Nephron progenitor cell (in vitro differentiated cells): ENCODE data around the gene PRKCE.

ENCODE experiments used
- DNase-seq: peaks from one replicate; pipeline ENCODE4 v3.0.0; 2021
- H3K27ac Mint-ChIP-seq: 2 replicates; pipeline ENCODE4 v1.8.0; 2021; ENCODE audit warnings: mild to moderate bottlenecking, moderate library complexity, mixed read lengths
- H3K27me3 Mint-ChIP-seq: 2 replicates; pipeline ENCODE4 v1.8.0; 2021; ENCODE audit warnings: mild to moderate bottlenecking, low read depth, mixed read lengths; ENCODE audit not compliant: poor library complexity
- H3K36me3 Mint-ChIP-seq: 2 replicates; pipeline ENCODE4 v1.8.0; 2021; ENCODE audit warnings: low read depth, mixed read lengths
- H3K4me1 Mint-ChIP-seq: 2 replicates; pipeline ENCODE4 v1.8.0; 2021; ENCODE audit warnings: mixed read lengths
- H3K4me3 Mint-ChIP-seq: 2 replicates; pipeline ENCODE4 v1.8.0; 2021; ENCODE audit warnings: mild to moderate bottlenecking, moderate library complexity, mixed read lengths
- H3K9me3 Mint-ChIP-seq: 2 replicates; pipeline ENCODE4 v1.8.0; 2021; ENCODE audit warnings: mild to moderate bottlenecking, moderate library complexity, mixed read lengths
- TF ChIP-seq, protein P1 (sequence below): fragments of 200-600 bp; sonication (generic); IDR thresholded peaks from 2 replicates; pipeline ENCODE4 v1.5.0; 2021; ENCODE audit warnings: antibody characterized with exemption

The PRKCE gene

DNA sequence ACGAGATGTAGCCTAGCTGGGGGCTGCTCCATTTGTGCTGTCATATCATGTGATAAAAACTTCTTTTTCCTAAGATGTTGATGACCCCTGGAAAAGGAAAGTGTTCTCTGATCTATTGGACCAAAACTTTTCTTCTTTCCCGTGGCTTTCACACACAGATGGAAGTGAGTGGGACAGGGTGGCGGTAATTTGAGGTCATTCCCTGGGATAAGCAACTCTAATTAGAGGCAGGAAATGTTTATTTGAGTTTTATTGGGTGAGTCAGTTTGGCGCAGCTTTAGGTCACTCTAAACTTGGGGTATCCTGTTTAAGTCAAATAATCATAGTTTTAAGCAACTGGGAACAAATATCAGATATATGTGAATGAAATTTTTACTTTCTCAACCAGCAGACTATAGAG is 424.8 kb downstream of the PRKCE start:
- Mint-ChIP-seq H3K4me1 (peaks cover 42% of the 10 kb centered on the region), H3K9me3 (no peaks in the 10 kb centered on the region), H3K27ac (no peak overlapping the region), H3K4me3 (no peak overlapping the region), H3K27me3 (peaks cover 3% of the 10 kb centered on the region), H3K36me3 (no peaks in the 10 kb centered on the region)
- TF ChIP-seq, protein P1, sequence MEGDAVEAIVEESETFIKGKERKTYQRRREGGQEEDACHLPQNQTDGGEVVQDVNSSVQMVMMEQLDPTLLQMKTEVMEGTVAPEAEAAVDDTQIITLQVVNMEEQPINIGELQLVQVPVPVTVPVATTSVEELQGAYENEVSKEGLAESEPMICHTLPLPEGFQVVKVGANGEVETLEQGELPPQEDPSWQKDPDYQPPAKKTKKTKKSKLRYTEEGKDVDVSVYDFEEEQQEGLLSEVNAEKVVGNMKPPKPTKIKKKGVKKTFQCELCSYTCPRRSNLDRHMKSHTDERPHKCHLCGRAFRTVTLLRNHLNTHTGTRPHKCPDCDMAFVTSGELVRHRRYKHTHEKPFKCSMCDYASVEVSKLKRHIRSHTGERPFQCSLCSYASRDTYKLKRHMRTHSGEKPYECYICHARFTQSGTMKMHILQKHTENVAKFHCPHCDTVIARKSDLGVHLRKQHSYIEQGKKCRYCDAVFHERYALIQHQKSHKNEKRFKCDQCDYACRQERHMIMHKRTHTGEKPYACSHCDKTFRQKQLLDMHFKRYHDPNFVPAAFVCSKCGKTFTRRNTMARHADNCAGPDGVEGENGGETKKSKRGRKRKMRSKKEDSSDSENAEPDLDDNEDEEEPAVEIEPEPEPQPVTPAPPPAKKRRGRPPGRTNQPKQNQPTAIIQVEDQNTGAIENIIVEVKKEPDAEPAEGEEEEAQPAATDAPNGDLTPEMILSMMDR = no peak
- DNase-seq = no peak

DNA sequence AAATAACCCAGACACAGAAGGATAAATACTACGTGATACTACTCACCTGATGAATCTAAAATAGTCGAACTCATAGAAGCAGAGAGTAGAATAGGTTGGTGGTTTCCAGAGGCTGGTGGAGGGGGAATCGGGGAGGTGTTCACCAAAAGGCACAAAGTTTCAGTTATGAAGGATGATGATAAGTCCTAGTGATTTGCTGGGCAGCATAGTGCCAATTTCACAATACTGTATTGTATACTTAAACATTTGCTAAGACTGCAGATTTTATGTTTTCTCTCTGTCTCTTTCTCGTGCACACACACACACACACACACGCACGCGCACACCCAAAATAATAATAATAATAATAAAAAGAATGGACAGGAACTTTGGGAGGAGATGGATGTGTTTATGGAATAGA is 425.4 kb downstream of the PRKCE start:
- Mint-ChIP-seq H3K9me3 (no peaks in the 10 kb centered on the region), H3K36me3 (no peaks in the 10 kb centered on the region), H3K27me3 (peaks cover 3% of the 10 kb centered on the region), H3K4me1 (peaks cover 38% of the 10 kb centered on the region), H3K27ac (no peak overlapping the region), H3K4me3 (no peak overlapping the region)
- TF ChIP-seq, protein P1 = no peak
- no peak for DNase-seq

DNA sequence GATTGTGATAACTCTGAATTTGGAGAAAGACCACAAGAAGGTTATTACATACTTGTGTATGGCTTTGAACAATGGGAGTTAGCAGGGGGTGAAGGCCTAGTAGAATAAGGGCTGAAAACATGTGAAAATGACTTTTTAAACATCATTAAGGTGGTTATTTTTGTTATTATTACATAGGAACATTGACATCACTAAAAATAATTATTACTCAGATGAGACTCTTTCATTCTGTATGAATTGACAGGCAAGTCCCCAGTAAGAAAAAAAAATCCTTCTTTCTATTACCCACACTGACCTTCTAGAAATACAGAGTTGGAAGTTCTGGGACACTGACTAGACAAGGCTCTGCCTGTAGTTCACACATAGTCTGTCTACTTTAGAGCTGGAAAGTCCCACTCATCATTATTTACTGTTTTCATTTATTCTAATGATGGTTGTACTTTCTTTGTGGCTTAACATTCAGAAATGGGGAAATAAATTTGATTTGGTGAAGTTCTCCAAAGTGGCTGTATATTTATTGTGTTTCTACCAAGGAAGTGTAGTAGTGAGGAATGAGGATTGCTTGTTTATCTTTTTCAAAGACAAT is 426.1 kb downstream of the PRKCE start:
- TF ChIP-seq, protein P1 = no peak
- no peak for DNase-seq
- Mint-ChIP-seq H3K4me1 (peaks cover 34% of the 10 kb centered on the region), H3K4me3 (no peak overlapping the region), H3K9me3 (no peaks in the 10 kb centered on the region), H3K27ac (no peak overlapping the region), H3K36me3 (no peaks in the 10 kb centered on the region), H3K27me3 (peaks cover 8% of the 10 kb centered on the region)

DNA sequence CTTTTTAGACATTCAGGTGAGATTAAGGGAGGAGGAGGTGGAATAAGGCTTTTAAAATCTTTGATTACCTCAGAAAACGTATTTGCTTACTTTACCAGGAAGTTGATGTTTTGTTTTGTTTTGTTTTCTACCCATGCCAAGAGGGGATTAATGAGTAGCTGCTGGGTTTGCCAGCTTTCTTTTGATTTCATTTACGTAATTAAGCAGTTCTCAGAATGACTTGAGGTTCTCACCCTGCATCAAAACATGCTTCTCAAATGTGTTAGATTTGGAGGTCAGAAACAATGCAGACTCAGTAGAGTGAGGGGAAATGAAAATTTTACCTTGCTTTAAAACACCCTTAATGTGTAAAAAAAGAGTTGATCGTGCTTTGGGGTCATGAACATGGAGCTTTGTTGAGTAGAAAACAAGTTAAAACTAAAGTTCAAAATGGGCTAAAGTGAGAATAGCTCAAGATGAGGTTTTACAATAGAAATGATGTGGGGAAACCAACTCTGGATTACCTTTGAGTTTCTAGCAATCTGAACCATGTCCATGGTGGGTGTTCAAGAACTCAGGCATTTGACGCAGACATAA is 428.6 kb downstream of the PRKCE start:
- Mint-ChIP-seq H3K9me3 (no peaks in the 10 kb centered on the region), H3K4me3 (no peak overlapping the region), H3K27ac (no peak overlapping the region), H3K27me3 (peaks cover 6% of the 10 kb centered on the region), H3K36me3 (no peaks in the 10 kb centered on the region), H3K4me1 (peaks cover 23% of the 10 kb centered on the region)
- TF ChIP-seq, protein P1 = no peak
- no peak for DNase-seq

DNA sequence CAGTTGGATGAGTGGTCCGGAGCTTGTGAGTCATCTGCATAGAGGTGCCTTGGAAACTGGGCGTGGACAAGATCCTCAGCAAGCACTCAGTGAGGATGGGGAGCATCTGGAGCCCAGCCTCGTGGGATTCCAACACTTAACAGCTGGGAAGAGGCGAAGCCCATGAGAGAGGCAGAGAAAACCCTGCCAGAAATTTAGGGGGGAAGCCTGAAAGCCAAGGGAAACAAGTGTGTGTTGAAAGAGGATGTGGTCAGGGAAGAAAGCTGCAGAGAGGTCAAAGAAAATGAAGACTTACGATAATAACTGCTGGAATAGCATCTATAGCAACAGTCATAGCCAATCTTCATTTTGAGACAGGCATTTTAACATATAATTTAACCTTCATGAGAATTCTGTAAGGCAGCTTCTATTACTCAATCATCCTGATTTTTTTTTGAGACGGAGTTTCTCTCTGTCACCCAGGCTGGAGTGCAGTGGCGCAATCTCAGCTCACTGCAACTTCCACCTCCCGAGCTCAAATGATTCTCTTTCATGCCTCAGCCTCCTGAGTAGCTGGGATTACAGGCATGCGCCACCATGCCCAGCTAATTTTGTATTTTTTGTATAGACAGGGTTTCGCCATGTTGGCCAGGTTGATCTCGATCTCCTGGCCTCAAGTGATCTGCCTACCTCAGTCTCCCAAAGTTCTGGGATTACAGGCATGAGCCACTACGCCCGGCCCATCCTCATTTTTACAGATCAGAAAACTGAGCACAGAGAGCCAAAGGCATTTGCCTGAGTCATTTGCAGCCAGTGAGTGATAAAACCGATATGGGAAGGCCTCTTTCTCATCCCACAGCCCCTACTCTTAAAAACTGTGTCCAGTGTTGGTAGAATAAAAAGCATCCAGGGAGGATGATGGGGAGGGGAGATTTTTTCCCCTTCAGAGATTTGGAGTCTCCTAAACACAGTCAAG is 431.3 kb downstream of the PRKCE start:
- TF ChIP-seq, protein P1 = no peak
- H3K36me3 Mint-ChIP-seq = no peaks in the 10 kb centered on the region
- H3K27me3 Mint-ChIP-seq = peaks cover 6% of the 10 kb centered on the region
- H3K9me3 Mint-ChIP-seq = no peaks in the 10 kb centered on the region
- peaks cover 32% of the 10 kb centered on the region for H3K4me1 Mint-ChIP-seq
- no peak overlapping the region for H3K4me3 Mint-ChIP-seq
- H3K27ac Mint-ChIP-seq = no peak overlapping the region
- no peak for DNase-seq
